GM21367 (cell line): ENCODE measurements around the gene CRK.
A peak's percentile ranks its signal among the peaks of the same experiment; 100 is the strongest.
"Not testable (repeated sequence)": the region's sequence is repeated elsewhere in the genome, so short reads cannot be mapped to it uniquely, and the experiment has no call there.

Source experiments
- ATAC-seq: cut with Tn5 transposase; IDR thresholded peaks from one replicate; pipeline ENCODE4 v1.9.1; 2021; ENCODE audit not compliant: unreplicated experiment

The CRK gene

DNA sequence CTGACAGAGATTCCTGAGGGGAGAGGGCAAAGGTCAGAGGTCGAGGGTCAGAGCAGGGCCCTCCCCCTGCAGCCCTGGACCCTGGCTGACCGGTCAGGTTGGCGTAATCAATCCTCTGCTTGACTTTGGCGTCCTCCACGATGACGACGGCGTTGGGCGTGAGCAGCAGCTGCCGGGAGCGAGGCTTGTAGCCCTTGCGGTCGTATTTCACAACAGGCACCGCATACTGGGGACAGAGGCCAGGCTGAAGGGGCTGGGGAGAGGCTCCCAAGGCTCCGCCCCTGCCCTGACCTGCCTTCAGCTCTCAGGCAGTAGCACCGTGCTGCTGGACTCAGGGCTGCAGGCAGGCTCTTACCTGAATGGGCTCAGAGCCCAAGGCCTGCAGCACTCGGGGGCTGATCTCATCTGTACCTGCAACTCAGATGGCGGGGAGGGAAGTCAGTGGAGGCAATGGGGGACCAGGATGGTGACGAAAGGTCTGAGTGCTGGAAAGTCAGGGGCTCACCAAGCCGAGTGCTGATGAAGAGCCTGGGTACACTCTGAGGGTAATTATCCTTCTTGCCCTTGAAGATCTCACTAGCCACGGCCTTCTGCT lies 12.0 kb upstream of the CRK start:
- no peak for ATAC-seq

DNA sequence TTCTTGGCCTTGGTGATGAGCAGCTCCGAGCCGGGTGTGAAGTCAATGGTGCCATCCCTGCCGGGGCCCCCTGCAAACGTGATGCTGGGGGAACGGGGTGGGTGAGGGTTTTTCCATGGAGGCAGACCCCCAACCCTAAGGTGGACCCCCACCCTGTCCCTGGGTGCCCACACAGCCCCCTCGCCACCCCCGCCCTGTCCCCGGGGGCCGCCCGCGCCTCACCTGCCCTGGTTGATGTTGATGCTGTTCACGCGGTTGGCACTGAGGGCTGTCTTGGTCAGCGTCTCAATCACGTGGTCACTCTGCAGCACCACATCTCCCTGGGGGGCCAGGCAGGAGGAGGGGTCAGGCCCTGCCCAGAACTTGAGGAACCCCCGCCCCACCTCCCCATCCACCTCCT lies 11.2 kb upstream of the CRK start:
- no peak for ATAC-seq

DNA sequence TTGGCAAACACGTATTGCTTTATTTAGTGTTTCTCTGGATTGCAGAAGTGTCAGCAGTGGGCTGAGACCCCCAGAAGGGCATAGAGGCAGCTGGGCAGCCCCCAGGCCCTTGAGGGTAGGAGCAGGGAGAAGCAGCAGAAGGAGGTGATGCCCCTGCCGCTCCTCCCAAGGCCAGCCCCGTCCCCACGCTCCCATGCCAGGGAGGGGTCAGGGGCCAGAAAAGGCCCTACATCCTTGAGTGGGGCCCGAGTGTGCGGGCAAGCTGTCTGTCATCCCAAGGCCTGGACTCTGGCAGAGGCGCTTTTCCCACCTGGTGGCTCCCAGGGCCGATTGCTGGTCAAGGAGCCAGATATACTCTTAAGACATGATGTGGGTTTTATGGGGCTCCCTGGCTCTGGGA lies 8.2 kb upstream of the CRK start:
- no peak for ATAC-seq

GRCh38 chr17:1462164-1463112 lies 6.4 kb upstream of the CRK start:
- no peak for ATAC-seq

GRCh38 chr17:1461198-1461944 lies 5.3 kb upstream of the CRK start:
- ATAC-seq = no peak

DNA sequence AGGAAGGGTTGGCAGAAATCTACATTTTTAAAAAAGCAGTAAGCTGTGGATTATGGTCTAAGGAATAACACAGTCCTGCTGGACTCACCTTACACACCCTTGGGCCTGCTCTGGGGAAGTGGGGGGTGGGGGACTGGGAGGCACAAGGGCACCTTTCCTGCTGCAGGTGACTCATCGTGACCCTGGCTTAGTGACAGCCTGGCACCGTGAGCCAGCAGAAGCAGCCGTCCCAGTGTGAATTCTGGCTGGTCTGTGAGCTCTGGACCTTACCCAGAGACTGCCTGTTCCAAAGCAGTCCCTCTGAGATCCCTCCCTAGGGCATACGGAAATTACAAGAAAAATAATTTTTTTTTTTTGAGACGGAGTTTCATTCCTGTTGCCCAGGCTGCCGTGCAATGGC lies 4.2 kb upstream of the CRK start:
- no peak for ATAC-seq

GRCh38 chr17:1455291-1455796 lies 688 bp downstream of the CRK start:
- ATAC-seq = peak; percentile 34

- no peak for ATAC-seq
These were observed 1.5 kb downstream of the CRK start for GRCh38 chr17:1454541-1454940.

- ATAC-seq = not testable (repeated sequence)
These were observed 2.3 kb downstream of the CRK start for GRCh38 chr17:1453694-1454093.

DNA sequence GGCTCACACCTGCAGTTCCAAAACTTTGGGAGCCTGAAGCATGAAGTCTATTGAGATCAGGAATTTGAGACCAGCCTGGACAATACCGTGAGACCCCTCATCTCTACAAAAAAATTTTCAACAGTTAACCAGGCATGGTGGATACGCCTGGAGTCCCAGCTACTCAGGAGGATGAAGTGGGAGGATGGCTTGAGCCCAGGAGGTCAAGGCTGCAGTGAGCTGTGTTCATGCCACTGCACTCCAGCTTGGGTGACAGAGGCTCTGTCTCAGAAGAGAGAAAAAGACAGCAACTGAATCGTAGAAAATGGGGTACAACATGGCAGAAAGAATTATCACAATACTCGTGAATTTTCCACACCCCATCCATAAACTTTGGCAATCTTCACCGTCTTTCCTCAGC lies 3.2 kb downstream of the CRK start:
- ATAC-seq = no peak

GRCh38 chr17:1450261-1450660 lies 5.8 kb downstream of the CRK start:
- not testable (repeated sequence) for ATAC-seq

DNA sequence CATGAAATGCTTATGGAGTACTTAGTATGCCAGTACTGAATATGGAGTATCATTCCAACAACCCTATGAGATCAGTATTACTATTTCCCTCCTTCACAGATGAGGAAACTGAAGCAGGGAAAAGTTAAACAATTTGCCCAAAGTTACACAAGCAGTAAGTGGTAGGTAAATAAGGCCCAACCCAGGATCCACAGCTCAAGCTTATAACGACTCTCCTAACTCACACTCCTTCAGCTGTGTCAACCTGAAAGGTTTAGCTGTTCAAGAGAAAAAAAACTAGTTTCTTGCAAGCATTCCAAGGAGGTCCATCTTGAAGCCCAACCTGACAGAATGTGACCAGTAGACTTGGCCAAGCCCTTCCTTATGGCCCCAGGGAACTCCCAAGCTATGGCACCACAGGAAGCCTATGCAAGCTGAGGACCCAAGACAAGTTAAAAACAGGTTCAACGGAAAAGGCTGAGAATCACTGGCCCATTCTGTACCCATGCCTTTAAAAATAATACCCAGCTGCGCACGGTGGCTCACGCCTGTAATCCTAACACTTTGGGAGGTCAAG lies 6.5 kb downstream of the CRK start:
- ATAC-seq = no peak

DNA sequence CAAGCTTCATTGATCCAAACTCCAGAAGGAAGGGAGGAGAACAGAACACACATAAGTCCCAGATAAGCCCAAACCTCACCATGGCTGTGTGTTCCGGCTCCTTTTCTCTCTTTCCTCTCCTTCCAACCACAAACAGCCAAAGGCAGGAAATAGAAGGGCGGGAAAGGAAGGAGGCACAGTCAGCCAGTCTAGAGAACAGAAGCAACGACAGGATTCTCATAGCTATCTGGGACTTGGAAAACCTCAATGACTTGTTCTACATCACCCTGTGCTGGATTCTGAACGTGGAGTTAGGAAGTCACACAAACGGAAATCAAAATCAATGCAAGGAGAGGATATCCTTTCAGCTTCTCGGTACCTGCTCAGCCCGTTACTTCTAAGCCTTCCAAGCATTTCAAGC lies 9.0 kb downstream of the CRK start:
- no peak for ATAC-seq

DNA sequence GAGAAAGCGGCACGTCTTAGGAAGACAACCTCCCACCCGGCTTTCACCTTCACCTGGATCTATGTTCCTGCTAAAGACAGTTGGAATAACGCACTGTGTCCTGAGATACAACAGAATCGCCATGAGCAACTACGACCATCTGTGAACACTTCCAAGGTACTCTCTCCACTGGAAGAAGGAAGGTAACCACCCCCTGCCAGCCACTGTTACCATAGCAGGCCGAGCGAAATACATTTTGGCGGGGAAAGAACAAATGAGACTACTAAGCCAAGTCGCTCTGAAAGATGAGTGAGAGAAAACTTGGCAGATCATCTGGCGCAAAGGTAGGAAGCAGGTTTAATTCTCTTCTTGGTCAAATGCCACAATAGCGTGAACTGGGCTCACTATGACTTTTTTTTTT lies 9.8 kb downstream of the CRK start:
- no peak for ATAC-seq

DNA sequence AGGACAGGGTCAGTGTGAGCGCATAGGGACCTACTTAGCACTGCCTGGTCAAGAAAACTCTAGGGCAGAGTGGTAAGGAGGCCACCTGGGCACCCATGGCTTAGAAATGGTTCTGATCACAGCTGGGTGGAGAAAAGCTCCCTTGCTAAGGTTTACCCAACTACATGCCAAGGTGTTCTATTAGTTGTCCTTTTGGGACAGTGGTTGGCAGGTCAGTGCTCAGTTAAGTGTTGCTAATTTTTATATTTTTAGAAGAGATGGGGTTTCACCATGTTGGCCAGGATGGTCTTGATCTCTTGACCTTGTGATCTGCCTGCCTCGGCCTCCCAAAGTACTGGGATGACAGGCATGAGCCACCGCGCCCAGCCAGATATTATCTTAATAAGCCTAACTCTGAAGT lies 10.3 kb downstream of the CRK start:
- not testable (repeated sequence) for ATAC-seq

- not testable (repeated sequence) for ATAC-seq
These were observed 13.3 kb downstream of the CRK start for GRCh38 chr17:1442721-1443120.

DNA sequence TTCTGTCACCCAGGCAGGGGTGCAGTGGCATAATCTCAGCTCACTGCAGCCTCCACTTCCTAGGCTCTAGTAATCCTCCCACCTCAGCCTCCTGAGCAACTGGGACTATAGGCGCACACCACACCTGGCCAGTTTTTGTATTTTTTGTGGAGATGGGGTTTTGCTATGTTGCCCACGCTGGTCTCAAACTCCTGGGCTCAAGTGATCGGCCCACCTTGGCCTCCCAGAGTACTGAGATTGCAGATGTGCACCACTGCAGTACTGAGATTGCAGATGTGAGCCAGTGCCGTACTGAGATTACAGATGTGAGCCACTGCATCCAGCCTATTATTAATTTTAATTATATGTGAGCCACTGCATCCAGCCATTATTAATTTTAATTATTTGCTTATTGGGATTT lies 13.8 kb downstream of the CRK start:
- no peak for ATAC-seq

- ATAC-seq = no peak
These were observed 15.1 kb downstream of the CRK start for GRCh38 chr17:1440921-1441320.

GRCh38 chr17:1438593-1439083 lies 17.4 kb downstream of the CRK start:
- ATAC-seq = no peak

GRCh38 chr17:1435326-1435725 lies 20.7 kb downstream of the CRK start:
- ATAC-seq = no peak

DNA sequence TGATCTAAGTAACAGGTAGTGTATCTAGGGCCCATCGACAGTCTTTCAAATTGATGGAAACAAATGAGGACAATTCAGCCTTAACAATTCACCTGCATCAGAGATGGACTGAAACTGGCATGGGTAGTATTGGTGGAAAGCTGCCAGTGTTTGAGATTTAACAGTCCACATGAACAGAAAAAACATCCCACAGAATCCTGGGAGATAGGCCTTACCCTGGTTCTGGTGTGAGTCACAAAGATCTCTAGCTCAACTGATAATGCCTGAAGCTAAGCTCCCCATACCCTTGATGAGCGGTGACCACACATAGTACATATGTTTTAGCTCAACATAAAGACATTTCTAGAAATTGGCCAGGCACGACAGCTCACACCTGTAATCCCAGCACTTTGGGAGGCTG lies 21.9 kb downstream of the CRK start:
- no peak for ATAC-seq
